Measurements from ENCODE around the gene GAK.
A peak's percentile ranks its signal among the peaks of the same experiment; 100 is the strongest.

Gene GAK

GRCh38 chr4:867526-868250 lies 64.4 kb downstream of the GAK start:
- no peak for DNase-seq

DNA sequence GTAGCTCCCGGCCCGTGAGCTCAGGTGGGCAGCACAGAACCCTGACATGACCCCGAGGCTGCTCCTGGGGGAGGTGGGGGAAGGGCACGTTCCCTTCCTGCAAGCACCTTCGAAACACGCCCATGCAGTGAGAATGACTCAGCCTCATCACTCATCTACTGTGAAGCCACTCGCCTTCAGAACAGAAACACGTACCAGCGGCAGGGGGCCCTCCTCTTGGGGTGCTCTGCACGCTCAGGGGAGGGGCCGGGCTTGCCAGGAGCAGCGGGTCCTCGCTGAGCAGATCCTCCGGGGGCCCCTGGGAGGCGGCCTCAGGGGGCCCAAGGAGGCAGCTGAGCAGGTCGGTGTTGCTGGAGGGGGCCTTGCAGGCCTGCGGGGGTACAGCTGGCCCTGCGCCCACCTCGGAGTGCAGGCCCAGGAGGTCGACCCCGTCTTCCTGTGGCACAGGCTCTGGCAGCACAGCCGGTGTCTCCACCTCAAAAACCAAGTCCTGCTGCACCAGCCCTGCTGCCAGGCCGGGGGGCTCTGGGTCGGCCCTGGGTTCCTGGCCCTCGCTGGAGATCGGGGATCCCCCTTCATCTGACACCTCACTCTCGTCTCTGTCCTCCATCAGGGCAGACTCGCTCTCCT lies 65.2 kb downstream of the GAK start:
- DNase-seq: no peak

- no peak for DNase-seq
Measured at GRCh38 chr4:866068-866760, 65.9 kb downstream of the GAK start.

DNA sequence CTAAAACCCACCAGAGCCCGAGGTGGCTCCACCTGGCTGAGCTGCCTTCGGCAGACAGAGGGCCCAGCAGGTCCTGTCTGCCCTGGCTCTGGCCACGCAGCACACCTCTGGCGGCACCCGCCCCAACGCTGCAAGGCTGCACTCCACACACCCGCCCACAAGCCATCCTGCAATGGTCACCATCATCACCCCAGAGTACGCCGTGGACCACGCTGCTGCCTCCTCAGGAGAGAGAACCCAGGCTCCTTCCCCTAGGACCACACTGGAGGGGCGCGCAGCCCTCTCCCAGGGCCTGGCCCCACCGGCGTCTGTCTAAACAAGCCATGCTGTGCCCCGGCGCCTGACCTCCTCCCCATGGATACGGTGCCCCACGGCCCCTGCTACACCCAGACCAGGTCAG lies 66.5 kb downstream of the GAK start:
- DNase-seq: no peak

DNA sequence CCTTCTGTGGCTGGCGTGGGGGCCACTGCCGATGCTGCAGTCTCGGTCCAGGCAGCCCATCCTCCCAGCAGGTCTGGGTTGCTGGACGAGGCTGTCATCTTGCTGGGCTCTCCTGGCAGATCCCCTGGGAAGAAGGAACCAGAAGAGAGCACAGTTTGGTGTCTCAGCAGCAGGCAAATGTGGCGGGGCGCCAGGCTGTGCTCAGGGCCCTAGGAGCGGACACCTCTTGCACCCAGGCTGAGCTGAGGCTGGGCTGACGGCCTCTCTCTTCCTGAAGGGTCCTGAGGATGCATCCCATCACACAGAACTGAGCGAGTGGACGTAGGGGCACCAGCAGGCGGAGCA lies 67.0 kb downstream of the GAK start:
- DNase-seq: no peak

- DNase-seq: no peak
Measured at GRCh38 chr4:864456-865120, 67.5 kb downstream of the GAK start.

DNA sequence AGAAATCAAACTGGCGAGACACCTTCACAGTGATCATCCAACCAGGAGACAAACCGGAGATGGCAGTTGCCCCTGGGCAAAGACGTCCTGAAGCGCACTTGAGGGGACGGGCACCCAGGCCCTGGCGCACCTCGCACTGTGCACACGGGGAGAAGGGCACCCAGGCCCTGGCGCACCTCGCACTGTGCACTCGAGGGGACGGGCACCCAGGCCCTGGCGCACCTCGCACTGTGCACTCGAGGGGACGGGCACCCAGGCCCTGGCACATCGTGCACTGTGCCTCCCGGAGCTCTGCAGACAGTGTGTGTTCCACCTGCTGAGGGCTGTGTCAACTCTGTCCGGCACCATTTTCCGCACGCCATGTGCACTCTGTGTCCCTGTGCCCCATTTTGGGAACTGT lies 71.6 kb downstream of the GAK start:
- peak; percentile 6 for DNase-seq

GRCh38 chr4:859496-859895 lies 72.6 kb downstream of the GAK start:
- DNase-seq: no peak

DNA sequence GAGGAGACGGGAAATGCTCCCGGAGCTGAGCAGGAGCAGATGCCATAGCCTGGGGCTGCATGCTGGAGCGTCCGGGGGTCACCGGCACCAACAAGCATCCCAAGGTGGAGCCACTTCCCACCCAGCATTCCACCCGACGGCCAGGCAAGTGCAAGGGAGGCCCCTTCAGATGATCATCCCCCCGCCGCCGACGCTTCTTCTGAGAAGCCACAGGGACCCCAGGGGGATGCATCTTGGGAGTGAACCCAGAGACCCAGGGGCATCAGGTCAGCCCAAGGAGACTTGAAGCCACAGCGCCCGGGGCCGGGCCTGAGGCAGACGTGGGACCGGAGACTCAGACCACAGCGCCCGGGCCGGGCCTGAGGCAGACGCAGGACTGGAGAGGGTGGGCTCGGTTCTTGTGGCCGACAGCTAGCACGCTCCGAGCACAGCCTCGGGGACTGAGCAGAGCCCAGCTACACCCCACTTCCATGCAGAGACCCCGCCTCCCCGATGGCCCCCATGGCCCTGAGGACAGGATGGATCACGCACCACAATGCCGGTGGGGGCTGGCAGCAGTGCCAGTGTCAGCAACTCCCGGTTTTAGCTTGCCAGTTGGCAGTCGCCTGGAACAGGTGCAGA lies 73.2 kb downstream of the GAK start:
- peak; percentile 10 for DNase-seq

- peak; percentile 5 for DNase-seq
Measured at GRCh38 chr4:858041-858481, 74.1 kb downstream of the GAK start.

- peak; percentile 6 for DNase-seq
Measured at GRCh38 chr4:857461-857860, 74.7 kb downstream of the GAK start.

DNA sequence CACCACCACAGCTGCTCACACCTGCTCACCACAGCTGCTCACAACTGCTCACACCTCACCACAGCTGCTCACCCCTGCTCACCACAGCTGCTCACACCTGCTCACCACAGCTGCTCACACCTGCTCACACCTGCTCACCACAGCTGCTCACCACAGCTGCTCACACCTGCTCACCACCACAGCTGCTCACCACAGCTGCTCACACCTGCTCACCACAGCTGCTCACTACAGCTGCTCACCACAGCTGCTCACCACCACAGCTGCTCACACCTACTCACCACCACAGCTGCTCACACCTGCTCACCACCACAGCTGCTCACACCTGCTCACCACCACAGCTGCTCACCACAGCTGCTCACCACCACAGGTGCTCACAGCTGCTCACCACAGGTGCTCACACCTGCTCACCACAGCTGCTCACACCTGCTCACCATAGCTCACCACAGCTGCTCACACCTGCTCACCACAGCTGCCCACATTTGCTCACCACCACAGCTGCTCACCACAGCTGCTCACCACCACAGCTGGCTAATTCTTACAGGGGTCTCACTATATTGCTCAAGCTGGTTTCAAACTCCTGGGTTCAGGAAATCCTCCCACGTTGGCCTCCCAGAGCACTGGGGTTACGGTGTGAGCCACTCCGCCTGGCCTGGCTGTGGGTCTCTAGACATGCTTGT lies 75.8 kb downstream of the GAK start:
- peak; percentile 10 for DNase-seq

DNA sequence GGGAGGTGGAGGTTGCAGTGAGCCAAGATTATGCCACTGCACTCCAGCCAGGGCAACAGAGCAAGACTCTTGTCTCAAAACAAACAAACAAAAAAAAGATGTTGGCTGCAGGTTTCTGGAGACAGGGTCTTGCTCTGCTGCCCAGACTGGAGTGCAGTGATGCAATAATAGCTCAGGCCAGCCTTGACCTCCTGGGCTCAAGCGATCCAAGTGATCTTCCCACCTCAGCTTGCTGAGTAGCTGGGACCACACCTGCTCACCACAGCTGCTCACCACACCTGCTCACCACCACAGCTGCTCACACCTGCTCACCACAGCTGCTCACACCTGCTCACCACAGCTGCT lies 76.3 kb downstream of the GAK start:
- no peak for DNase-seq

DNA sequence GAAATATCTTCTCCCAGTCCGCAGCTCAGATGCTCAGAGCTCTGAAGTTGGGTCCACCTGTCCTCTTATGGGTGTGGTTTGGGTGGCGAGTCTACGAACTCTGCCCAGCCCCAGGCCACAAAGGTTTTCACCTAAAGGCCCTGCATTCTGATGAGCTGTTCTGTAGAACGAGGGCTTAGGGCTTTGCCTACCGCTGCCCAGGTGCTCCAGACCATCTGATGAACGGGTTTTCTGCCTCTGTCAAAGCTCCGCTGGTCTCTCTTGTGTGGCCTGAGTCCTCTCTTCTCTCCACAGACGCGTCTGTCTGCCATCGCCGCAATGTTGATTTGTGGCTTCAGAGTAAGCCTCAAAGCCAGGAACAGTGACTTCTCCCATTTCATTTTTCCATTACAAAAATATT lies 77.8 kb downstream of the GAK start:
- DNase-seq: peak; percentile 7

- DNase-seq: peak; percentile 7
Measured at GRCh38 chr4:853416-853781, 78.7 kb downstream of the GAK start.

DNA sequence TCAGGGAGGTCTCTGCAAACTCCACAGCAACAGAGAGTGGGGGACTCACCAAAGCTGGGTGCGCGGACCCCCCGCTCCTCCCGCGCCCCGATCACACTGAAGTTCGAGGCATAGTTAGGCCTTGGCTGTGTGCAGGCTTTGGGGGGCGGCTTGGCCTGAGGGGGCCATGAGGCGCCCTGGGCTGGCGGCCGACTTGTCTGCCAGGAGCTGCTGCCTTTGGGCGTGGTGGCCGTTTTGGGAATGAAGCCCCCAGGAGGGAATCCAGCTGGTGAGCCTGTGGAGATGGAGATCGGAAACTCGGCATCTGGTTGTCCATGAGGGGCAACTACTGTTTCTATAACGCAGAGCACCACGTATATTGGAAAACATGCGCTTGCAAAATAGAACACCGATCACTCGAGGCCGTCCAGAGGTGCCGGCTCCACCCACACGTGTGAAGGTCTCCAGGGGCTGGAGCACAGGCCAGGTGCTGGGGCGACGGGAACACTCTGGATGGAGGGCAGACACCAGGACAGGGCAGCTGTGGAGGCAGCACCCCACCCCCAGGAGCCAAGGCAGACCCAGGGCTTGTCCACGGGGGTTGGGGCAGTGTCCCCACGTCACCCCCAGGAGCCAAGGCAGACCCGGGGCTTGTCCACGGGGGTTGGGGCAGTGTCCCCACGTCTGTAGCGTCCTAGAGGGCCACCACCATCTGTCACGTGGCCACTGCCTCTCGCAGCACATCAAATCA lies 80.2 kb downstream of the GAK start:
- DNase-seq: no peak

DNA sequence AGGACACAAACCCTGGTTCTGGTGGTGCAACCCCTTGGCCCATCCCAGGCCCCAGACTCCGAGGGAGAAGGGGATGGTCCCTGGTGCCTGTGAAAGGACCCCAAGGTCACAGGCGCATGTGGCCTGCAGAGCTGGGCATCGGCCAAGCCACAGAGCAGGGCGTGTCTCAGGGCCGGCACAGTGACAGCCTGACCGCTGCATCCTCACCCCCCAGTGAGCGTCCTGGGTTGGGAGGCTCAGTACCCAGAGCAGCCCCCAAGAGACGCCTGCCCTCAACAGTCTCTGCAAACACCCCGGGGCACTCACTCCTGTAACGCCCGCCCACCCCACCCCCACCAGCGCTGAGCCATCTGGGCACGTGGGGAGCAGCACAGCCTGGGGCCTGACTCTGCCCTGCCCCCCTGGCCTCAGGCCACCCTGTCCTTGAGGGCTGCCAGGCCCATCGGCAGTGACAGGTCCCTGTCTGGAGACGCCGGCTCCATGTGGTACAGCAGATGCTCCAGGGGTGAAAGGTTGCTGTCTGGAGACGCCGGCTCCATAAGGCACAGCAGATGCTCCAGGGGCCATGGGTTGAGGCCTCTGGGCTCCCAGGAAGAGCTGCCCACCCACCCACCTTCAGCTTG lies 81.7 kb downstream of the GAK start:
- no peak for DNase-seq

- DNase-seq: no peak
Measured at GRCh38 chr4:849478-850175, 82.5 kb downstream of the GAK start.

- DNase-seq: no peak
Measured at GRCh38 chr4:848803-849477, 83.2 kb downstream of the GAK start.

- DNase-seq: no peak
Measured at GRCh38 chr4:848307-848691, 83.8 kb downstream of the GAK start.
